ENCODE data around the gene MID1IP1. TPM values are rescaled to one million over a fixed set of nuclear protein-coding genes. Genes with fewer than 3 reads are reported as not detected.

Gene MID1IP1
- polyA plus RNA-seq, 1 donor (not counting 4 experiments of a cell fraction or from before 2014, with no cell fraction given): 45.4 TPM

GRCh38 chrX:38831949-38832348 lies 30.7 kb downstream of the MID1IP1 start:
- Histone ChIP-seq H3K27me3 (ENCODE audit: control insufficient read depth, extremely low read depth, insufficient read depth, low read length) (no peaks in the 10 kb centered on the region), H2AFZ (ENCODE audit: control insufficient read depth, low read length) (no peak overlapping the region), H3K36me3 (ENCODE audit: control insufficient read depth in 2 of 2, extremely low read depth in 1 of 2, insufficient read depth in 2 of 2, low read length in 2 of 2) (no peaks in the 10 kb centered on the region), H3K4me3 (ENCODE audit: control insufficient read depth in 2 of 3, extremely low read depth in 1 of 3, insufficient read depth in 2 of 3, low read depth in 1 of 3, low read length in 3 of 3) (no peak overlapping the region), H3K27ac (ENCODE audit: control insufficient read depth, insufficient read depth, low read length) (no peak overlapping the region), H3K9me3 (ENCODE audit: control insufficient read depth, low read depth, low read length) (no peaks in the 10 kb centered on the region), H3K9ac (ENCODE audit: control insufficient read depth, extremely low read depth, insufficient read depth, low read length) (no peak overlapping the region), H4K20me1 (ENCODE audit: control insufficient read depth, extremely low read depth, insufficient read depth, low read length) (no peaks in the 10 kb centered on the region), H3K4me1 (ENCODE audit: control insufficient read depth, extremely low read depth, insufficient read depth, low read length) (no peaks in the 10 kb centered on the region), H3K79me2 (ENCODE audit: control insufficient read depth, insufficient read depth, low read length) (no peaks in the 10 kb centered on the region), H3K9me1 (ENCODE audit: control insufficient read depth, extremely low read depth, insufficient read depth, low read length) (no peaks in the 10 kb centered on the region), H3K4me2 (ENCODE audit: control insufficient read depth, extremely low read depth, insufficient read depth, low read depth, low read length) (no peak overlapping the region)
- dilution Hi-C loops (cut with MboI; ENCODE audit: extremely low pct_ligation_motif_present, low sequenced_read_pairs): no loop called here
- TF ChIP-seq EZH2 (IDR thresholded peaks at IDR 0.05; ENCODE audit: low read length) (no peak), CTCF (optimal IDR thresholded peaks at IDR 0.05 in 1 of 3, IDR thresholded peaks at IDR 0.05 in 1 of 3, conservative IDR thresholded peaks at IDR 0.05 in 1 of 3; ENCODE audit: extremely low read depth in 1 of 3, insufficient read depth in 2 of 3, low read length in 3 of 3) (no peak)
- no peak for FAIRE-seq
- no peak for DNase-seq (ENCODE audit: low read depth, low spot score)

GRCh38 chrX:38837389-38837788 lies 36.1 kb downstream of the MID1IP1 start:
- FAIRE-seq: no peak

More at GRCh38 chrX:38837389-38837788, 36.1 kb downstream of the MID1IP1 start:
- no peaks in the 10 kb centered on the region for H3K36me3 ChIP-seq (ENCODE audit: control insufficient read depth in 2 of 2, extremely low read depth in 1 of 2, insufficient read depth in 2 of 2, low read length in 2 of 2)
- no peak overlapping the region for H3K4me2 ChIP-seq (ENCODE audit: control insufficient read depth, extremely low read depth, insufficient read depth, low read depth, low read length)
- no peaks in the 10 kb centered on the region for H3K79me2 ChIP-seq (ENCODE audit: control insufficient read depth, insufficient read depth, low read length)
- no peak overlapping the region for H3K9ac ChIP-seq (ENCODE audit: control insufficient read depth, extremely low read depth, insufficient read depth, low read length)
- H4K20me1 ChIP-seq (ENCODE audit: control insufficient read depth, extremely low read depth, insufficient read depth, low read length): no peaks in the 10 kb centered on the region
- H3K4me1 ChIP-seq (ENCODE audit: control insufficient read depth, extremely low read depth, insufficient read depth, low read length): no peaks in the 10 kb centered on the region
- no peaks in the 10 kb centered on the region for H3K27me3 ChIP-seq (ENCODE audit: control insufficient read depth, extremely low read depth, insufficient read depth, low read length)
- H3K4me3 ChIP-seq (ENCODE audit: control insufficient read depth in 2 of 3, extremely low read depth in 1 of 3, insufficient read depth in 2 of 3, low read depth in 1 of 3, low read length in 3 of 3): no peak overlapping the region
- no peaks in the 10 kb centered on the region for H3K9me3 ChIP-seq (ENCODE audit: control insufficient read depth, low read depth, low read length)
- TF ChIP-seq CTCF (optimal IDR thresholded peaks at IDR 0.05 in 1 of 3, IDR thresholded peaks at IDR 0.05 in 1 of 3, conservative IDR thresholded peaks at IDR 0.05 in 1 of 3; ENCODE audit: extremely low read depth in 1 of 3, insufficient read depth in 2 of 3, low read length in 3 of 3) (no peak), EZH2 (IDR thresholded peaks at IDR 0.05; ENCODE audit: low read length) (no peak)
- no peaks in the 10 kb centered on the region for H3K9me1 ChIP-seq (ENCODE audit: control insufficient read depth, extremely low read depth, insufficient read depth, low read length)
- no peak overlapping the region for H2AFZ ChIP-seq (ENCODE audit: control insufficient read depth, low read length)
- dilution Hi-C loops (cut with MboI; ENCODE audit: extremely low pct_ligation_motif_present, low sequenced_read_pairs): no loop called here
- no peak for DNase-seq (ENCODE audit: low read depth, low spot score)
- no peak overlapping the region for H3K27ac ChIP-seq (ENCODE audit: control insufficient read depth, insufficient read depth, low read length)

All from keratinocyte (primary cell).